ENCODE data around the gene HLTF.
A peak's percentile ranks its signal among the peaks of the same experiment; 100 is the strongest.

GRCh38 chr3:149129326-149130205 lies 43.2 kb upstream of the HLTF start, which contains the start of gene HPS3:
- TF ChIP-seq CTCF (IDR thresholded peaks at IDR 0.05) = peak in 1 of 5 experiments; percentile 6
- no peak for TF ChIP-seq EP300 (IDR thresholded peaks at IDR 0.05; ENCODE audit: low read depth)
- peak; percentile 87 for TF ChIP-seq POLR2A (IDR thresholded peaks at IDR 0.05)
- TF ChIP-seq POLR2AphosphoS5 (IDR thresholded peaks at IDR 0.05) = peak; percentile 89 to 96 (median 96)

All from transverse colon (tissue), 4 donors.